H1 (cell line): ENCODE measurements around the gene KARS1.

ENCODE experiments used
- ATF3 ChIP-seq: IDR thresholded peaks from 2 replicates; pipeline ENCODE4 v1.6.1; 2011; ENCODE audit warnings: low read depth, mild to moderate bottlenecking, low read length; ENCODE audit not compliant: insufficient read depth
- CEBPB ChIP-seq: IDR thresholded peaks from 2 replicates; pipeline ENCODE4 v1.6.1; 2012; ENCODE audit warnings: low read depth, low read length
- CHD7 ChIP-seq: fragments of 300-600 bp; sonication (generic); IDR thresholded peaks from 2 replicates; pipeline ENCODE4 v1.7.1; 2012; ENCODE audit warnings: low read length, moderate library complexity, mild to moderate bottlenecking, inconsistent platforms; ENCODE audit not compliant: insufficient replicate concordance
- CTCF ChIP-seq, 3 experiments: IDR thresholded peaks; 1 replicate in 2 of 3; 2 replicates in 1 of 3; pipeline versions ENCODE4 v1.5.1 to v1.6.1; 2011; ENCODE audit warnings: low read length in 3 of 3, mild to moderate bottlenecking in 3 of 3, inconsistent platforms in 2 of 3, low read depth in 1 of 3, moderate library complexity in 1 of 3; ENCODE audit not compliant: insufficient read depth in 1 of 3; ENCODE audit errors: control extremely low read depth in 1 of 3
- EP300 ChIP-seq, 2 experiments: IDR thresholded peaks; 1 replicate in 1 of 2; 2 replicates in 1 of 2; pipeline ENCODE4 v1.6.1; 2011 to 2012; ENCODE audit warnings: low read depth in 2 of 2, low read length in 2 of 2, mild to moderate bottlenecking in 2 of 2, borderline replicate concordance in 1 of 2, inconsistent platforms in 1 of 2, moderate library complexity in 1 of 2
- EZH2 ChIP-seq: fragments of 200-600 bp; sonication (generic); IDR thresholded peaks from 2 replicates; pipeline ENCODE4 v1.7.1; 2012; ENCODE audit warnings: low read depth, mild to moderate bottlenecking, moderate library complexity, low read length, inconsistent platforms; ENCODE audit not compliant: severe bottlenecking
- POLR2A ChIP-seq, 2 experiments: IDR thresholded peaks; 1 replicate in 1 of 2; 2 replicates in 1 of 2; pipeline ENCODE4 v1.6.1; 2011; ENCODE audit warnings: low read depth in 2 of 2, low read length in 2 of 2, mild to moderate bottlenecking in 2 of 2; ENCODE audit errors: control extremely low read depth in 1 of 2
- RAD21 ChIP-seq, 2 experiments: IDR thresholded peaks in 1 of 2; conservative IDR thresholded peaks in 1 of 2; 2 replicates each; pipeline ENCODE4 v1.6.1; 2011; ENCODE audit warnings: low read depth in 2 of 2, low read length in 2 of 2, improper control_type of control experiment in 1 of 2, inconsistent platforms in 1 of 2, mild to moderate bottlenecking in 1 of 2, moderate library complexity in 1 of 2
- SRF ChIP-seq: IDR thresholded peaks from 2 replicates; pipeline ENCODE4 v1.6.1; 2011; ENCODE audit warnings: mild to moderate bottlenecking, low read depth, low read length, moderate library complexity

GRCh38 chr16:75606507-75606906 lies 41.0 kb downstream of the KARS1 start:
- TF ChIP-seq CTCF (IDR thresholded peaks at IDR 0.05; ENCODE audit: control extremely low read depth in 1 of 3, insufficient read depth in 1 of 3, low read depth in 1 of 3, low read length in 3 of 3) (no peak), EZH2 (no peak), CEBPB (no peak), RAD21 (IDR thresholded peaks at IDR 0.05 in 1 of 2, conservative IDR thresholded peaks at IDR 0.05 in 1 of 2; ENCODE audit: low read depth in 2 of 2, low read length in 2 of 2) (no peak), CHD7 (no peak), EP300 (IDR thresholded peaks at IDR 0.05; ENCODE audit: borderline replicate concordance in 1 of 2, low read depth in 2 of 2, low read length in 2 of 2) (no peak), SRF (no peak), ATF3 (no peak), POLR2A (IDR thresholded peaks at IDR 0.05; ENCODE audit: control extremely low read depth in 1 of 2, low read depth in 2 of 2, low read length in 2 of 2) (no peak)
